CD4-positive, CD25-positive, alpha-beta regulatory T cell (primary cell): ENCODE results near the gene SLC6A19. TPM values are rescaled to one million over a fixed set of nuclear protein-coding genes. Genes with fewer than 3 reads are reported as not detected.
A peak's percentile ranks its signal among the peaks of the same experiment; 100 is the strongest.

ENCODE experiments used
- ATAC-seq, 2 donors: fragments of 150-1000 bp; cut with Tn5 transposase; one replicate each; pipeline ENCODE4 v1.10.0; 2021; ENCODE audit warnings: low read depth in 2 of 2, moderate number of reproducible peaks in 2 of 2, moderate library complexity in 1 of 2
- DNase-seq, 3 donors: peaks; one replicate each; pipeline versions ENCODE4 v3.0.0 to v3.0.0-alpha.2; 2012 to 2022; ENCODE audit warnings: mixed read lengths in 1 of 3
- H3K27ac ChIP-seq: one replicate; pipeline ENCODE4 v1.7.0; 2013; ENCODE audit warnings: mild to moderate bottlenecking, low read length; ENCODE audit not compliant: insufficient read depth, poor library complexity, severe bottlenecking
- H3K27me3 ChIP-seq: one replicate; pipeline ENCODE4 v1.7.0; 2013; ENCODE audit warnings: low read length; ENCODE audit not compliant: control insufficient read depth, insufficient read depth
- H3K36me3 ChIP-seq: one replicate; pipeline ENCODE4 v1.7.0; 2013; ENCODE audit warnings: mild to moderate bottlenecking, low read length, moderate library complexity; ENCODE audit not compliant: control insufficient read depth, insufficient read depth
- H3K4me1 ChIP-seq: 2 replicates; pipeline ENCODE4 v1.7.0; 2013; ENCODE audit warnings: mild to moderate bottlenecking, low read length; ENCODE audit not compliant: insufficient read depth, control insufficient read depth, poor library complexity, severe bottlenecking
- H3K4me3 ChIP-seq: one replicate; pipeline ENCODE4 v1.7.0; 2013; ENCODE audit warnings: low read depth, mild to moderate bottlenecking, low read length, moderate library complexity
- H3K9me3 ChIP-seq, 2 experiments: 1 replicate in 1 of 2; 2 replicates in 1 of 2; pipeline ENCODE4 v1.7.0; 2013; ENCODE audit warnings: low read length in 2 of 2, mild to moderate bottlenecking in 1 of 2, moderate library complexity in 1 of 2; ENCODE audit not compliant: control insufficient read depth in 2 of 2
- H3K27ac Mint-ChIP-seq, 3 donors: one replicate each; pipeline ENCODE4 v1.8.0; 2020 to 2022; ENCODE audit warnings: mild to moderate bottlenecking in 3 of 3, mixed read lengths in 3 of 3, moderate library complexity in 2 of 3
- H3K27me3 Mint-ChIP-seq: one replicate; pipeline ENCODE4 v1.8.0; 2022; ENCODE audit warnings: mild to moderate bottlenecking, mixed read lengths
- H3K36me3 Mint-ChIP-seq: one replicate; pipeline ENCODE4 v1.8.0; 2020; ENCODE audit warnings: mixed read lengths
- H3K4me1 Mint-ChIP-seq, 4 donors: one replicate each; pipeline ENCODE4 v1.8.0; 2020 to 2022; ENCODE audit warnings: mixed read lengths in 4 of 4, mild to moderate bottlenecking in 1 of 4
- H3K4me3 Mint-ChIP-seq, 4 donors: one replicate each; pipeline ENCODE4 v1.8.0; 2020 to 2022; ENCODE audit warnings: mild to moderate bottlenecking in 4 of 4, mixed read lengths in 4 of 4, moderate library complexity in 3 of 4
- H3K9me3 Mint-ChIP-seq, 7 donors: one replicate each; pipeline ENCODE4 v1.8.0; 2020 to 2022; ENCODE audit warnings: mixed read lengths in 7 of 7, mild to moderate bottlenecking in 3 of 7, moderate library complexity in 2 of 7
- polyA plus RNA-seq, 4 donors: library from polyadenylated mRNA; unstranded; fragments of 300-500 nt; fragmentation: Illumina TruSeq; gene quantifications; one replicate each; pipeline ENCODE4 v1.2.3, GENCODE V29; 2021
- total RNA-seq: library from RNA; stranded (reverse); gene quantifications from one replicate; pipeline ENCODE4 v1.2.3, GENCODE V29; 2022

The SLC6A19 gene
- total and polyA plus RNA-seq, 5 donors from 2014 or later = not detected

- H3K27ac Mint-ChIP-seq = no peak overlapping the region
- no peaks in the 10 kb centered on the region for H3K9me3 Mint-ChIP-seq
- Histone ChIP-seq H3K4me1 (no peaks in the 10 kb centered on the region), H3K36me3 (no peaks in the 10 kb centered on the region), H3K27ac (no peak overlapping the region), H3K27me3 (peaks cover 4% of the 10 kb centered on the region), H3K4me3 (no peak overlapping the region), H3K9me3 (no peaks in the 10 kb centered on the region)
- DNase-seq (no peak), ATAC-seq (no peak)
- H3K27me3 Mint-ChIP-seq = peaks cover 5% of the 10 kb centered on the region
- no peaks in the 10 kb centered on the region for H3K36me3 Mint-ChIP-seq
- H3K4me1 Mint-ChIP-seq = no peaks in the 10 kb centered on the region
- H3K4me3 Mint-ChIP-seq = no peak overlapping the region
Observed at GRCh38 chr5:1195439-1195838, 6.0 kb upstream of the SLC6A19 start.

DNA sequence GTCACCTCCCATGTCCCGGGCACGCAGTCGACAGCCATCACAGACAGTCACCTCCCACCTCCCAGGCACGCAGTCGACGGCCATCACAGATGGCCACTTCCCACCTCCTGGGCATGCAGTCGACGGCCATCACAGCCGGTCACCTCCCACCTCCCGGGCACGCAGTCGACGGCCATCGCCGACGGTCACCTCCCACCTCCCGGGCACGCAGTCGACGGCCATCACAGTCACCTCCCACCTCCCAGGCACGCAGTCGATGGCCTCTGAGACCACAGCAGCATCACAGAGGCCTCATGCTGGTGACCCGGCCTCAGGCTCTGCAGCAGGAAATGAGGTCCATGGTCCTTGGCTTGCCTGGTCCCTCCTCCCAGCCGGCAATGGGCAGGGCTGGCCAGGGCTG, 5.5 kb upstream of the SLC6A19 start:
- ATAC-seq = no peak
- H3K27ac ChIP-seq = no peak overlapping the region
- H3K27me3 Mint-ChIP-seq = peaks cover 1% of the 10 kb centered on the region
- H3K4me1 Mint-ChIP-seq = no peaks in the 10 kb centered on the region
- no peak overlapping the region for H3K4me3 Mint-ChIP-seq
- no peaks in the 10 kb centered on the region for H3K9me3 Mint-ChIP-seq
- no peak overlapping the region for H3K4me3 ChIP-seq
- no peaks in the 10 kb centered on the region for H3K36me3 Mint-ChIP-seq
- H3K27ac Mint-ChIP-seq = no peak overlapping the region
- no peak for DNase-seq
- H3K27me3 ChIP-seq = peaks cover under 1% of the 10 kb centered on the region
- H3K4me1 ChIP-seq = no peaks in the 10 kb centered on the region
- no peaks in the 10 kb centered on the region for H3K36me3 ChIP-seq
- no peaks in the 10 kb centered on the region for H3K9me3 ChIP-seq

GRCh38 chr5:1196562-1196961, 4.8 kb upstream of the SLC6A19 start:
- Mint-ChIP-seq H3K36me3 (no peaks in the 10 kb centered on the region), H3K9me3 (no peaks in the 10 kb centered on the region), H3K4me3 (no peak overlapping the region), H3K27ac (no peak overlapping the region), H3K27me3 (no peaks in the 10 kb centered on the region), H3K4me1 (no peaks in the 10 kb centered on the region)
- no peak for ATAC-seq
- Histone ChIP-seq H3K4me3 (no peak overlapping the region), H3K36me3 (no peaks in the 10 kb centered on the region), H3K27ac (no peak overlapping the region), H3K9me3 (no peaks in the 10 kb centered on the region), H3K4me1 (no peaks in the 10 kb centered on the region), H3K27me3 (no peaks in the 10 kb centered on the region)
- DNase-seq = no peak

DNA sequence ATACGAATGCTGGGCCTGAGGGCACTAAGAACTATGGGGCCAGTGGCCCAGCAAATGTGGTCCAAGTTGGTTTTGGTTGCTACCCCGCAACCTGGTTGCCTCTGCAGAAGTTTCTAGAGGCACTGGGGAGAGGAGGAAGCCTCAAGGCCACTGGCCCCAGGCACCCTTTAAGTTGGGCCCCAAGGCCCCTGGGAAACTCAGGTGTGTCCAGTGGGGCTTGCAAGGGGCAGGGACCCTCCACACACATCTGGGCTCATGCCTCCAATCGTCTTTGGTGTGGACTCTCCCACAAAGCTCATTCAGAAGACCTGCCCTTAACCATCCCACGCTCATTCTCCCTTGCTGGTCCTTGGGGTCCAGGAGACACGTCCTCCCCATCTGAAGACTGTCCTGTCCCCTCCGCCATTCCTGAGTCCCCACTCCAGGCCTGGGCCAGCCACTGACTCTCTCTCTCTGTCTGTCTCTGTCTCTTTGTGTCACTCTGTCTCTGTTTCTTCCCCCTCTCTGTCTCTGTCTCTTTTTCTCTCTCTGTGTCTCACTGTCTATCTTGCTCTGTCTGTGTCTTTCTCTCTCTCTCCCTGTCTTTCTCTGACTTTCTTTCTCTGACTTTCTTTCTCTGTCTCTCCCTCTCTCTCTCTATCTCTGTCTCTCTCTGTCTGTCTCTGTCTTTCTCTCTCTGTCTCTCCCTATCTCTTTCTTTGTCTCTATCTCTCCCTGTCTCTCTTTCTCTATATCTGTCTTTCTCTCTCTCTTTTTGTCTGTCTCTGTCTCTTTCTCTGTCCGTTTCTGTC, 3.3 kb upstream of the SLC6A19 start:
- Mint-ChIP-seq H3K27me3 (no peaks in the 10 kb centered on the region), H3K4me3 (no peak overlapping the region), H3K27ac (no peak overlapping the region), H3K36me3 (no peaks in the 10 kb centered on the region), H3K4me1 (no peaks in the 10 kb centered on the region), H3K9me3 (no peaks in the 10 kb centered on the region)
- Histone ChIP-seq H3K27me3 (no peaks in the 10 kb centered on the region), H3K4me1 (no peaks in the 10 kb centered on the region), H3K9me3 (no peaks in the 10 kb centered on the region), H3K36me3 (no peaks in the 10 kb centered on the region), H3K27ac (no peak overlapping the region), H3K4me3 (no peak overlapping the region)
- DNase-seq = no peak
- ATAC-seq = no peak

- no peak for ATAC-seq
- no peaks in the 10 kb centered on the region for H3K4me1 ChIP-seq
- no peaks in the 10 kb centered on the region for H3K9me3 ChIP-seq
- no peak for DNase-seq
- no peaks in the 10 kb centered on the region for H3K27me3 Mint-ChIP-seq
- no peak overlapping the region for H3K27ac ChIP-seq
- no peaks in the 10 kb centered on the region for H3K36me3 Mint-ChIP-seq
- no peak overlapping the region for H3K4me3 ChIP-seq
- H3K9me3 Mint-ChIP-seq = no peaks in the 10 kb centered on the region
- H3K4me1 Mint-ChIP-seq = no peaks in the 10 kb centered on the region
- H3K4me3 Mint-ChIP-seq = no peak overlapping the region
- H3K36me3 ChIP-seq = no peaks in the 10 kb centered on the region
- no peak overlapping the region for H3K27ac Mint-ChIP-seq
- H3K27me3 ChIP-seq = no peaks in the 10 kb centered on the region
Observed at GRCh38 chr5:1199340-1199648, 2.1 kb upstream of the SLC6A19 start.

- H3K27me3 Mint-ChIP-seq = no peaks in the 10 kb centered on the region
Observed at GRCh38 chr5:1199649-1200494, 1.5 kb upstream of the SLC6A19 start.

DNA sequence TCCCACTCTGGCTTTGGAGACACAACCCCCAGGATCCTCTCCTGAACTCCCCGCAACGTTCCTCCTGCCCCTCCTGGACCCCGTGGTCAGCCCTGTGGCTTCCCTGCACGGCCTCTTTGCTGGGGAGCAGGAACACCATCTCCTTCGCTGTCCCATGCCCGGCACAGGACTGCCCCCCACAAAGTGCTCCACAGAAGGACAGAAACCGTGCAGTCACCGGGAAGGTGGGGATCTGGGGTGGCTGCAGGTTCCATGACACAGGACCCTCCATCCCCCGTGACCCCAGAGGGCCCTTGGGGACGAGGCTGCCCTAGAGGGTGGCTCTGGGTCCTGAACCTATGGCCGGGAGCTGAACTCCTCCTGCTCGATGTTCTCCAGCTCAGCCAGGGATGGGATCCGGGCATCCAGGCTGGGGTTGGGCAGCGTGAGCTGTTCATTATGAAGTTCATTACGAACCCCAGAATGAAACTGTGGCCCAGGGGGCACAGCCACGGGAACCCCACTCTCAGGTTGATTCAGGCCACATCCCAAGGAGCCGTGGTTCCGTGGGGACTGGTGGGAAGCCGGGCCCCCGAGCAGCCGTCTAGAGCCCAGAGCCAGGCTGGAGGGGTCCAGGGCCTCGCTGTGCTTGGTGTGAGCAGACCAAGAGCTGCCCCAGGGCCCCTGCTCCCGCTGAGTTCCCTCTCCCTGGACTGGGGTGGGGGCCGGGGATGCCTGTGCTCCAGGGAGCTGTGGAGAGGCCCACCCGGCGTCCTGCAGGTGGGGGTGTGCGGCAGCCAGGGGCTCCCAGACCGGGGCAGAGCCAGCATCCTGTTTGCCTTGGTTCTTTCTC, 684 bp upstream of the SLC6A19 start:
- no peak for ATAC-seq
- H3K36me3 Mint-ChIP-seq = no peaks in the 10 kb centered on the region
- Histone ChIP-seq H3K4me3 (no peak overlapping the region), H3K27ac (no peak overlapping the region), H3K27me3 (no peaks in the 10 kb centered on the region), H3K36me3 (no peaks in the 10 kb centered on the region), H3K9me3 (no peaks in the 10 kb centered on the region), H3K4me1 (no peaks in the 10 kb centered on the region)
- H3K27me3 Mint-ChIP-seq = no peaks in the 10 kb centered on the region
- DNase-seq = no peak
- H3K4me3 Mint-ChIP-seq = no peak overlapping the region
- no peaks in the 10 kb centered on the region for H3K9me3 Mint-ChIP-seq
- no peak overlapping the region for H3K27ac Mint-ChIP-seq
- no peaks in the 10 kb centered on the region for H3K4me1 Mint-ChIP-seq

More at GRCh38 chr5:1199649-1200494, 1.5 kb upstream of the SLC6A19 start:
- no peak overlapping the region for H3K4me3 Mint-ChIP-seq
- H3K4me1 Mint-ChIP-seq = no peaks in the 10 kb centered on the region
- DNase-seq (peak in 1 of 3 donors; percentile 5), ATAC-seq (no peak)
- H3K36me3 ChIP-seq = no peaks in the 10 kb centered on the region
- no peaks in the 10 kb centered on the region for H3K9me3 Mint-ChIP-seq
- H3K4me1 ChIP-seq = no peaks in the 10 kb centered on the region
- H3K27ac Mint-ChIP-seq = no peak overlapping the region
- no peaks in the 10 kb centered on the region for H3K27me3 ChIP-seq
- H3K27ac ChIP-seq = no peak overlapping the region
- H3K4me3 ChIP-seq = no peak overlapping the region
- H3K9me3 ChIP-seq = no peaks in the 10 kb centered on the region
- H3K36me3 Mint-ChIP-seq = no peaks in the 10 kb centered on the region
